Measurements from ENCODE around the gene KRT72.

- no peak for TF ChIP-seq EZH2 (IDR thresholded peaks at IDR 0.05; ENCODE audit: borderline replicate concordance, insufficient read depth, low read length, poor library complexity, severe bottlenecking)
- no peak for TF ChIP-seq RAD21 (conservative IDR thresholded peaks at IDR 0.05)
- no peak for TF ChIP-seq MXI1 (conservative IDR thresholded peaks at IDR 0.05; ENCODE audit: poor library complexity, severe bottlenecking)
- no peak for TF ChIP-seq CTCF (IDR thresholded peaks at IDR 0.05; ENCODE audit: poor library complexity, severe bottlenecking)
- no peak for TF ChIP-seq POLR2AphosphoS5 (IDR thresholded peaks at IDR 0.05)
- TF ChIP-seq REST (IDR thresholded peaks at IDR 0.05; ENCODE audit: borderline replicate concordance): no peak
These were observed 33.2 kb upstream of the KRT72 start for GRCh38 chr12:52634266-52635056.
